H1 (cell line): ENCODE measurements around the gene ASCL5. TPM values are rescaled to one million over a fixed set of nuclear protein-coding genes. Genes with fewer than 3 reads are reported as not detected.

Experiments used
- MAFK ChIP-seq: IDR thresholded peaks from 2 replicates; pipeline ENCODE4 v1.6.1; 2012; ENCODE audit warnings: low read depth, mild to moderate bottlenecking, improper control_type of control experiment, low read length
- SP4 ChIP-seq: IDR thresholded peaks from 2 replicates; pipeline ENCODE4 v1.6.1; 2012; ENCODE audit warnings: low read length, inconsistent platforms
- polyA plus RNA-seq, 7 experiments: library from polyadenylated mRNA; depleted of rRNA in 3 of 7; stranded (reverse) in 5 of 7; unstranded in 2 of 7; fragments of >200 nt in 5 of 7; fragments of 200-250 nt in 2 of 7; gene quantifications; 1 replicate in 5 of 7; 2 replicates in 1 of 7; 4 replicates in 1 of 7; pipeline versions ENCODE4 v1.2.1 to v1.2.3, GENCODE V29; 2011 to 2013; ENCODE audit warnings: missing spikeins in 2 of 7, mixed read lengths in 2 of 7
- total RNA-seq: library from RNA; stranded (reverse); fragmentation: NEBNext Ultra II Directional; extraction: Animal tissue kit (Norgen Biotek cat#: 25700); gene quantifications from 2 replicates; pipeline ENCODE4 v1.2.1, GENCODE V29; 2021

Gene ASCL5
- total and polyA plus RNA-seq, 2 of the 8 experiments (the other 6 are each of a cell fraction or from before 2014, with no cell fraction given): 0.29 to 0.41 TPM

DNA sequence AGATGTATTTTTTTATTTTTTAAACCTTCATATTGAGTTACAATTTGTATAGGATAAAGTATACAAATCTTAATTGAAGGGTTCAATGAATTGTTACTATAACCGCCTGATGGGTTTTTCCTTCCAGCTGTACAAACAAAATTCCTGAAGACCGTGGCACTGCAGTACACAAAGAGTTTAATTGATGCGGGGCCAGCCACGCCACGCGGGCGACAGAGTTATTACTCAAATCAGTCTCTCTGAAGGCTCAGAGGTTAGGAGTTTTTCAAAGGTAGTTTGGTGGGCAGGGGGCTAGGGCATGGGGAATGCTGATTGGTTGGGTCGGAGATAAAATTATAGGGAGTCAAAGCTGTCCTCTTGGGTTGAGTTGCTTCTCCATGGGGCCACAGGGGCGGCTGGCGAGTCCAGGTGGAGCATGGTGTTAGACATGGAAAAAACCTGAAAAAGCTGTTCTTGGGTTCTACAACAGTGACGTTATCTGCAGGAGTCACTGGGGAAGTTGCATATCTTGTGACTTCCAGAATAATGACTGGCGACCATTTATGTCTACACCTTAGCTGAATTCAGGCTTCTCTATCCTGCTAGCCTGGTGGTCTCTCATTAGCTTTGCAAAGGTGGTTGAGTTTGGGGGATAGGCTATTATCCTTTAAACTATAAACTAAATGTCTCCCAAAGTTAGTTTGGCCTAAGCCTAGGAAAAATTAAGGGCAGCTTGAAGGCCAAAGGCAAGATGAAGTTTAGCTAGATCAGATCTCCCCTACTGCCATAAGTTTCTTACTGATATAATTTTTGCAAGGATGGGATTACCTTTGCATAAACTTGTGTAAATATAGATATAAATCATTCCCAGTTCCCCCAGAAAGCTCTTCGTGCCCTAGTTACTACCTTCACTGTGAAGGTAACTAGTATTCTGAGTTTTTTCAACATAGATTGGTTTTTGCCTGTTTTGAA, 40.3 kb upstream of the ASCL5 start (continued):
- no peak for TF ChIP-seq SP4
- no peak for TF ChIP-seq MAFK
- TF ChIP-seq, all 59 proteins: peak for 0
